CD4-positive, alpha-beta T cell (primary cell): ENCODE measurements around the gene LHX4. TPM values are rescaled to one million over a fixed set of nuclear protein-coding genes. Genes with fewer than 3 reads are reported as not detected.

Experiments
- ATAC-seq: fragments of 200-7000 bp; cut with Tn5 transposase; one replicate; pipeline ENCODE4 v1.10.0; 2022; ENCODE audit warnings: mild to moderate bottlenecking; ENCODE audit not compliant: poor library complexity
- CTCF ChIA-PET: fragments of 350-600 bp; sonication (Branson Sonifier 250); formaldehyde crosslinking; loops from one replicate; lab custom pipeline; 2021; ENCODE audit warnings: antibody characterized with exemption, inconsistent platforms; lab: Charles Lee
- POLR2A ChIA-PET: fragments of 350-600 bp; sonication (Branson Sonifier 250); formaldehyde crosslinking; loops from one replicate; lab custom pipeline; 2021; ENCODE audit warnings: antibody characterized with exemption, inconsistent platforms; lab: Charles Lee
- DNase-seq, 14 experiments: peaks; one replicate each; pipeline ENCODE4 v3.0.0-alpha.2; 2013 to 2020; ENCODE audit warnings: mixed read lengths in 2 of 14
- H3K27ac ChIP-seq, 2 donors: one replicate each; pipeline versions ENCODE4 v1.5.1 to v1.7.0; 2013; ENCODE audit warnings: low read length in 2 of 2, low read depth in 1 of 2, mild to moderate bottlenecking in 1 of 2
- H3K27me3 ChIP-seq, 2 experiments: 1 replicate in 1 of 2; 2 replicates in 1 of 2; pipeline versions ENCODE4 v1.6.1 to v1.7.0; 2013; ENCODE audit warnings: low read length in 2 of 2, control low read depth in 1 of 2, mild to moderate bottlenecking in 1 of 2, moderate library complexity in 1 of 2; ENCODE audit not compliant: insufficient read depth in 2 of 2, control insufficient read depth in 1 of 2
- H3K36me3 ChIP-seq: one replicate; pipeline ENCODE4 v1.6.1; 2013; ENCODE audit warnings: low read length, control low read depth; ENCODE audit not compliant: insufficient read depth
- H3K4me1 ChIP-seq: one replicate; pipeline ENCODE4 v1.6.1; 2013; ENCODE audit warnings: low read length, control low read depth; ENCODE audit not compliant: insufficient read depth
- H3K4me3 ChIP-seq: one replicate; pipeline ENCODE4 v1.5.1; 2013; ENCODE audit warnings: mild to moderate bottlenecking, low read length, moderate library complexity
- H3K9me3 ChIP-seq, 2 experiments: 1 replicate in 1 of 2; 2 replicates in 1 of 2; pipeline versions ENCODE4 v1.6.1 to v1.7.0; 2013; ENCODE audit warnings: low read length in 2 of 2, mild to moderate bottlenecking in 2 of 2, control low read depth in 1 of 2, moderate library complexity in 1 of 2; ENCODE audit not compliant: control insufficient read depth in 1 of 2, insufficient read depth in 1 of 2
- H3K27ac Mint-ChIP-seq: one replicate; pipeline ENCODE4 v1.8.0; 2020; ENCODE audit warnings: mixed read lengths
- H3K27me3 Mint-ChIP-seq: one replicate; pipeline ENCODE4 v1.8.0; 2021; ENCODE audit warnings: mixed read lengths
- H3K36me3 Mint-ChIP-seq: one replicate; pipeline ENCODE4 v1.8.0; 2021; ENCODE audit warnings: low read depth, mixed read lengths
- H3K4me1 Mint-ChIP-seq: one replicate; pipeline ENCODE4 v1.8.0; 2021; ENCODE audit warnings: low read depth, mixed read lengths
- H3K4me3 Mint-ChIP-seq: one replicate; pipeline ENCODE4 v1.8.0; 2020; ENCODE audit warnings: mild to moderate bottlenecking, mixed read lengths
- H3K9me3 Mint-ChIP-seq: one replicate; pipeline ENCODE4 v1.8.0; 2020; ENCODE audit warnings: mixed read lengths
- intact Hi-C, 2 experiments: fragments of 100-400 bp; cut with DNase I in 1 of 2; cut with micrococcal nuclease in 1 of 2; formaldehyde crosslinking; loops; one replicate each; pipeline versions ENCODE4 v1.15.1 to v1.9.0; 2023 to 2025; cut with DNase I, micrococcal nuclease
- total RNA-seq, 174 experiments: library from RNA in 2 of 174; stranded (reverse) in 2 of 174; gene quantifications; one replicate each; pipeline ENCODE4 v1.2.3 and lab custom pipeline; 2021 to 2026
- TF ChIP-seq, protein P1 (sequence below): fragments of 200-600 bp; IDR thresholded peaks from one replicate; pipeline ENCODE4 v1.8.0; 2022; ENCODE audit warnings: antibody characterized with exemption, mild to moderate bottlenecking

The LHX4 gene
- total RNA-seq, 2 experiments from 2014 or later: 0.03 TPM; not detected in 1

DNA sequence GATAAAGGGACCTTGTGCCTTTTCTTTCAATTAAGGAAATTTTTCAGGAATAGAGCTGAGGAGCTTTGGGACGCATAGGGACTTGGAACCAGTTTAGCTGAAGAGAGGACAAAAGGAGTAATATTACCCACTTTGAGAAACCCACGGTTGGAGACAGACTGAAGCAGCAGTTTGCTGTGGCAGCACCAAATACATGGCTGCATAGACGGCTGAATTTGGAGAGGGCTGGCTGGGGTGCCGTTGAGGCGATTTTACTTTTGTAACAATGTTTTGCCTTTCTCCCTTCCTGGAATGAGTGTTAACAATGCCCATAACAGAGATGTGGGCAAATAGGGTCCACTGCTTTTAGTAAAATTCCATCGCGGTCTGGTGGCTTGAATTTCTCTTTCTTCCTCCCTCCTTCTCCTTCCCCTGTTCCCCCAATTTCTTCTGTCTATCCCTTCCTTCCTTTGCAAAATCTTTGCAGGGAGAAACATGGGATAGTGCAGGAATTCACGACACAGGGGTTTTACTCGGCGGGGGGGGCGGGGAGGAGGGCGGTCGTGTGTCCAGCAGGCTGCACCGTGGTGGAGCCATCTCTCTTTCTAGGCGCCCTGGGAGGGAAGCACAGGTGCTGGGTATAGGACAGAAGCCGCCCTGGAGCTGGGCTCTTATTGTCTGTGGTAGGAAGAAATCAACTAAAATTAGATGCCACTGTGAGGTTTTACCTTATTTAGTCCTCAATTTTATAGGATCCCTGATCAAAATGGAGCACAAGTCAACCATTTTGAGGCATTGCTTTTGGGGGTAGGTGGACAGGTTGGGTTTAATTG lies 6.8 kb downstream of the LHX4 start:
- Mint-ChIP-seq H3K27me3 (peaks cover 98% of the 10 kb centered on the region), H3K36me3 (no peaks in the 10 kb centered on the region), H3K4me1 (peaks cover 39% of the 10 kb centered on the region), H3K4me3 (no peak overlapping the region), H3K9me3 (no peaks in the 10 kb centered on the region), H3K27ac (no peak overlapping the region)
- ChIA-PET POLR2A (no interaction called here), CTCF (no interaction called here)
- Histone ChIP-seq H3K36me3 (no peaks in the 10 kb centered on the region), H3K27ac (no peak overlapping the region), H3K27me3 (peaks cover 80 to 88% of the 10 kb centered on the region in 2 experiments), H3K9me3 (peaks cover 0 to 33% of the 10 kb centered on the region in 2 experiments), H3K4me1 (peaks cover 43% of the 10 kb centered on the region), H3K4me3 (no peak overlapping the region)
- TF ChIP-seq, protein P1, sequence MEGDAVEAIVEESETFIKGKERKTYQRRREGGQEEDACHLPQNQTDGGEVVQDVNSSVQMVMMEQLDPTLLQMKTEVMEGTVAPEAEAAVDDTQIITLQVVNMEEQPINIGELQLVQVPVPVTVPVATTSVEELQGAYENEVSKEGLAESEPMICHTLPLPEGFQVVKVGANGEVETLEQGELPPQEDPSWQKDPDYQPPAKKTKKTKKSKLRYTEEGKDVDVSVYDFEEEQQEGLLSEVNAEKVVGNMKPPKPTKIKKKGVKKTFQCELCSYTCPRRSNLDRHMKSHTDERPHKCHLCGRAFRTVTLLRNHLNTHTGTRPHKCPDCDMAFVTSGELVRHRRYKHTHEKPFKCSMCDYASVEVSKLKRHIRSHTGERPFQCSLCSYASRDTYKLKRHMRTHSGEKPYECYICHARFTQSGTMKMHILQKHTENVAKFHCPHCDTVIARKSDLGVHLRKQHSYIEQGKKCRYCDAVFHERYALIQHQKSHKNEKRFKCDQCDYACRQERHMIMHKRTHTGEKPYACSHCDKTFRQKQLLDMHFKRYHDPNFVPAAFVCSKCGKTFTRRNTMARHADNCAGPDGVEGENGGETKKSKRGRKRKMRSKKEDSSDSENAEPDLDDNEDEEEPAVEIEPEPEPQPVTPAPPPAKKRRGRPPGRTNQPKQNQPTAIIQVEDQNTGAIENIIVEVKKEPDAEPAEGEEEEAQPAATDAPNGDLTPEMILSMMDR: no peak
- no peak for ATAC-seq
- DNase-seq: no peak
- intact Hi-C loops: no loop called here

DNA sequence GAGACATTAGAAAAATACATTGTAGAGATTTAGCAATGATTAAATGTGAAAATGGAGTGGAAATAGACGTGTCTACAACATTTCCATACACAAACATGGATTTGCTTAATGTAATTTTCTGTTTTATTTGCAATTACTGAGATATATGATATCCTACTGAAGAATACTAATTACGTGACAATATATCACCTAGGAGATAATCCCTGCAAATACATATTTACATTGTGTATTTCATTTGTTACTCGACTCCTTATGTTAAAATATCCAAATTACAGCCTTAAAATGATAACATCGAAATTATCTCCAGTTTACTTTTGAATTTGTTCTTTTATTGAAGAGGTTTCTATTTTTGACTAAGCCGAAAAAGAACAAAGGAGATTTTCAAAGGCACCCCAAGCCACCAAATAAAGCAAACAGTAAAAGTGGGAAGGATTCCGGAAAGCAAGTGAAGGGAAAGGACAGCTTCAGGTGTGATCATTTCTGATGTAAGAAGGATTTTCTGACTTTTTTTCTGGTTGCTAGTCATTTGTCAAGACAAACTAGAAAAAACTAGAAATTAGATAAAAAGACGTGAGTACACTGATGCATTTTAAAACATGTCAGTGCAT lies 7.9 kb downstream of the LHX4 start:
- intact Hi-C loops: no loop called here

DNA sequence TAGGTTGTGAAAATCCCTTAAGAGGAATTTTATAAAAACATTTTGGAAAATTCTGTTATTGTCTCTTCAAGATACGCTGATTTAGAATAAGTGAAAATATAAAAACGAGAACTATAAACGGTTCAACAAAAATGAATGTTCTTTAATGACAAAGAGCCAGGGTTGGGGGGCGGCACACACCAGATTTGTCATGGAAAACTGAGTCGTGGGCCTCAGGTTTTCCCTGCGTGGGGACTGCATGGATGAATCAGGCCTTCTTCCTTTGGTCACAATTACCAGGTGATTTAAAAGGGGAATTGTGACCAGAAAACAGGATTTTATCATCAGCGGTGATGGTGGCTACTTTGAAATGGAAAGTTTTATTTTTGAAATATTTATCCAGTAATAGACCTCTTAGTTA lies 8.6 kb downstream of the LHX4 start:
- no peak overlapping the region for H3K4me3 Mint-ChIP-seq
- Histone ChIP-seq H3K4me3 (no peak overlapping the region), H3K27ac (no peak overlapping the region), H3K4me1 (peaks cover 26% of the 10 kb centered on the region), H3K27me3 (peaks cover 64 to 77% of the 10 kb centered on the region in 2 experiments), H3K36me3 (no peaks in the 10 kb centered on the region), H3K9me3 (peaks cover 0 to 18% of the 10 kb centered on the region in 2 experiments)
- no peaks in the 10 kb centered on the region for H3K9me3 Mint-ChIP-seq
- no peak for ATAC-seq
- TF ChIP-seq, protein P1: no peak
- POLR2A ChIA-PET: interaction anchor here (0.6 kb wide), 1 partner anchor 49 kb away, joined by 3 read pairs; no protein-coding TSS in a partner anchor
- peaks cover 93% of the 10 kb centered on the region for H3K27me3 Mint-ChIP-seq
- DNase-seq: no peak
- no peak overlapping the region for H3K27ac Mint-ChIP-seq
- intact Hi-C loops: no loop called here
- H3K4me1 Mint-ChIP-seq: peaks cover 28% of the 10 kb centered on the region
- no peaks in the 10 kb centered on the region for H3K36me3 Mint-ChIP-seq
- CTCF ChIA-PET: no interaction called here

More for the DNA sequence above, 7.9 kb downstream of the LHX4 start:
- Histone ChIP-seq H3K4me1 (peaks cover 33% of the 10 kb centered on the region), H3K4me3 (no peak overlapping the region), H3K36me3 (no peaks in the 10 kb centered on the region), H3K9me3 (peaks cover 0 to 25% of the 10 kb centered on the region in 2 experiments), H3K27ac (no peak overlapping the region), H3K27me3 (peaks cover 71 to 84% of the 10 kb centered on the region in 2 experiments)
- Mint-ChIP-seq H3K27ac (no peak overlapping the region), H3K4me1 (peaks cover 35% of the 10 kb centered on the region), H3K9me3 (no peaks in the 10 kb centered on the region), H3K36me3 (no peaks in the 10 kb centered on the region), H3K27me3 (peaks cover 96% of the 10 kb centered on the region), H3K4me3 (no peak overlapping the region)
- DNase-seq: no peak
- CTCF ChIA-PET: no interaction called here
- TF ChIP-seq, protein P1: no peak
- POLR2A ChIA-PET: no interaction called here
- no peak for ATAC-seq
